C4-2B (cell line): ENCODE data around the gene WASF1.
A peak's percentile ranks its signal among the peaks of the same experiment; 100 is the strongest.

Source experiments
- H3K27ac ChIP-seq: fragments of 450-650 bp; 2 replicates; pipeline ENCODE4 v1.5.1; 2017
- ZFX ChIP-seq: fragments of 450-650 bp; IDR thresholded peaks from 2 replicates; pipeline ENCODE4 v1.6.1; 2017
- TF ChIP-seq, protein P1 (sequence below): fragments of 450-650 bp; conservative IDR thresholded peaks from 2 replicates; pipeline ENCODE4 v1.5.1; 2017; ENCODE audit warnings: mild to moderate bottlenecking

WASF1 gene

DNA sequence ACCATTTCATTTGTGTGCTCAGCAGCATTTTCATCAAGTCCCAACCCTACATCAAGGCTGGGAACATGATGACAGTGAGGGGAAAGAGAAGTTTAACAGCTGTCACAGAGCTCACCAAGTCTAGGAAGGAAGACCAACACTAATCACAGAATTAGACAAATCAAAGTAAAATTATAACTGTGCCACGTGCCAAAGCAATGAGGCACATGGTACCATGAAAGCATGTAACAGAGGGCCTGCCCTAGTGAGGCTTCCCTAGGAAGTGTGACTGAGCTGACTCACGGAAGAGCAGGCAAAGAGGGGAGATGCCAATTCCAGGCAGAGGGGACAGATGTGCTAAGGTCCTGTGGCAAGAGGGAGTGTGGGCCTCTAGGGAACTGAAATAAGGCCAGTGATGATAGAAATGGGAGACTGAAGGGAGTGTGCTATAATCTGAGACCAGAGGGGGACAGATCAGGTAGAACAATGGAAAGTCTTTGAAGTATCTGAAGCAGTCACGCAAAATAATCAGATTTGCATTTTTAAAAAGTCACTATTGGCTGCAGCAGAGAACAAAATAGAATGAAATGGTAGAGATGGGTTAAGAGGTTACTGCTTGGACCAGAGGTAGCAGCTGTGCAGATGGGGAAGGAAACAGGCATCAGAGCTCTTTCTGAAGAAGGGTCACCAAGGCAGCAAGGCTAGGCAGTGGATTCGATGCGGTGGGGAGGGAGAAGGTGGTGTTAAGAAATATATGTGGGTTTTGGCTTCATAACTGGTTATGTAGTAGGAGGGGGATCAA lies 114.5 kb downstream of the WASF1 start:
- no peak for TF ChIP-seq ZFX
- TF ChIP-seq, protein P1, sequence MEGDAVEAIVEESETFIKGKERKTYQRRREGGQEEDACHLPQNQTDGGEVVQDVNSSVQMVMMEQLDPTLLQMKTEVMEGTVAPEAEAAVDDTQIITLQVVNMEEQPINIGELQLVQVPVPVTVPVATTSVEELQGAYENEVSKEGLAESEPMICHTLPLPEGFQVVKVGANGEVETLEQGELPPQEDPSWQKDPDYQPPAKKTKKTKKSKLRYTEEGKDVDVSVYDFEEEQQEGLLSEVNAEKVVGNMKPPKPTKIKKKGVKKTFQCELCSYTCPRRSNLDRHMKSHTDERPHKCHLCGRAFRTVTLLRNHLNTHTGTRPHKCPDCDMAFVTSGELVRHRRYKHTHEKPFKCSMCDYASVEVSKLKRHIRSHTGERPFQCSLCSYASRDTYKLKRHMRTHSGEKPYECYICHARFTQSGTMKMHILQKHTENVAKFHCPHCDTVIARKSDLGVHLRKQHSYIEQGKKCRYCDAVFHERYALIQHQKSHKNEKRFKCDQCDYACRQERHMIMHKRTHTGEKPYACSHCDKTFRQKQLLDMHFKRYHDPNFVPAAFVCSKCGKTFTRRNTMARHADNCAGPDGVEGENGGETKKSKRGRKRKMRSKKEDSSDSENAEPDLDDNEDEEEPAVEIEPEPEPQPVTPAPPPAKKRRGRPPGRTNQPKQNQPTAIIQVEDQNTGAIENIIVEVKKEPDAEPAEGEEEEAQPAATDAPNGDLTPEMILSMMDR, result no peak
- no peak overlapping the region for H3K27ac ChIP-seq

DNA sequence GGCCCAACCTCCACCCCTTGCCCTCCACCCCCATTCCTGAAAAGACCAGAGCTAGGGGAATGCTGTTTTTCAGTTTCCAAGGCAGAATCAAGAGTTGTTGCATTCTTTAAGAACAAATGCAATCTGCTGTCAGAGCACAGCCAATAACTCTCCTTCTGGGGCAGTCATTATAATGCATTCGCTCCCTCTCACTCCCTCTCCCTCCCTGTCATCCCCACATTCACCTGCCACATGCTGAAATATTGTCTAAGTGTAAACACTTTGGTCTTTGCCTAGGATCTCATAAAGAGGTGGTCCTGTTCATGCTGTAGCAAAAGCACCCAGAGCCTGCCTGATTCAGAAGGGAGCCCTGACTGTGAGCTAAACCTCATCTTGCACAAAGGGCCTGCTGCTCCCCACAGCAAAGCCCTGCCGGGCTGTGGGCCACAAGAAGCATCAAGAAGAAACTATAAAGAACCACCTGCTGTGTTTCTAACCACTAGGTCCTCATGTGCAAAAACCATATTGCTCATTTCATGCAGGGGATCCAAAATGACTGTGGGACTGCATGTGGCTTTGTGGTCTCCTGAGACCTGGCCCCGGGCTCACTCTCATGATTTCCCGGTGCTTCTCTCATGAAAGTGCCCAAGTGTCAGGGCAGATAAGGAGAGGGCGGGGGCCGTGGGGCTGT lies 115.7 kb downstream of the WASF1 start:
- TF ChIP-seq, protein P1, result no peak
- no peak for TF ChIP-seq ZFX
- H3K27ac ChIP-seq, result no peak overlapping the region

DNA sequence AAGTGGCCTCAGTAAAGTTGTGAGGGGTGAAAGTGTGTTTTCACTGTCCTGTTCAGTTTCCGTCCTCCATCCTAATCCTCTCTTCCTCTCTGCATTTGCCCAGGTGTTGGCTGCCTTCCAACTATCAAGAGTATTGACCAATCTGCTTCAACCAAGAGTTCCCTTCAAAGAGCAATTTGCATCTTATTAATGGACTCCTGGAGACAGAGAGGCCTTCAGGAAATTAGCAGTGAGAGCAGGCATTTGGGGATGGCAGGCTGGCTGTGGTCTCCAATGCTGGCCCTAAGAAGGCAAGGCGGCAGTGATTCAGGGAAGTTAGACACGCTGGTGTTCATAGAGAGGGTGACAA lies 124.1 kb downstream of the WASF1 start:
- no peak for TF ChIP-seq ZFX
- TF ChIP-seq, protein P1, result no peak
- no peak overlapping the region for H3K27ac ChIP-seq

DNA sequence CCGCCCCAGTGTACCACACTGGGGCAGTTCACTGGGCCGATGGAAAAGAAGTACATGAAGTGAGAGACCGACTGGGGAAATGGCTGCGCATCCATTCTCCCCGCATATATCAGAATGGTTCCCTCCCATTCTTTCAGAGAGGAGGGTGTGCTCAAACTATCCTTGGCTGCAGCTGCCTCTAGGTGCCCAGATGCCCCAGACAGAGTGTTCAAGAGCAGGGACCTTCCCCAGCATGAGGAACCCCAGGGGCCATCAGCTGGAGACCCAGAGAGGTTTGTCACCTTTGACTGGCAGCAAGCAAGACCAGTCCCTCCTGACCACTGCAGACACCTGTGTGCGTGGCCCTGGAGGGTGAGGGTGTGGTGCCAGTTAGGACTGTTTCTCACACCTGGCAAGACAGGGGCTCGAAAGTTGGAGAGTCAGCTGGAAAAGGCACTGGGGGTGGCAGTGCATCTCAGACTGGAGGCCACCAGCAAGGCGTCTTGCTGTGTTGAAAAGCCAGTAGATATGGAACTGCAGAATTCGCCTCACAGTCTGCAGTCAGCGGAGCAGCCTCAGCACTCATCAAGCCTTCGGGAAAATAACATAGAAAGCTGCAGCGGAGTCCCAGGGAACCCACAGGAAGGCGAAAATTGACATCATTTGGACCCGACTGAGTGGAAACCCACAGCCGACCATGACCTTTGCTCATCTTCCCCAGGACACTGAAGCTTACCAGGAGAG lies 124.6 kb downstream of the WASF1 start:
- no peak overlapping the region for H3K27ac ChIP-seq
- TF ChIP-seq, protein P1, result no peak
- no peak for TF ChIP-seq ZFX

DNA sequence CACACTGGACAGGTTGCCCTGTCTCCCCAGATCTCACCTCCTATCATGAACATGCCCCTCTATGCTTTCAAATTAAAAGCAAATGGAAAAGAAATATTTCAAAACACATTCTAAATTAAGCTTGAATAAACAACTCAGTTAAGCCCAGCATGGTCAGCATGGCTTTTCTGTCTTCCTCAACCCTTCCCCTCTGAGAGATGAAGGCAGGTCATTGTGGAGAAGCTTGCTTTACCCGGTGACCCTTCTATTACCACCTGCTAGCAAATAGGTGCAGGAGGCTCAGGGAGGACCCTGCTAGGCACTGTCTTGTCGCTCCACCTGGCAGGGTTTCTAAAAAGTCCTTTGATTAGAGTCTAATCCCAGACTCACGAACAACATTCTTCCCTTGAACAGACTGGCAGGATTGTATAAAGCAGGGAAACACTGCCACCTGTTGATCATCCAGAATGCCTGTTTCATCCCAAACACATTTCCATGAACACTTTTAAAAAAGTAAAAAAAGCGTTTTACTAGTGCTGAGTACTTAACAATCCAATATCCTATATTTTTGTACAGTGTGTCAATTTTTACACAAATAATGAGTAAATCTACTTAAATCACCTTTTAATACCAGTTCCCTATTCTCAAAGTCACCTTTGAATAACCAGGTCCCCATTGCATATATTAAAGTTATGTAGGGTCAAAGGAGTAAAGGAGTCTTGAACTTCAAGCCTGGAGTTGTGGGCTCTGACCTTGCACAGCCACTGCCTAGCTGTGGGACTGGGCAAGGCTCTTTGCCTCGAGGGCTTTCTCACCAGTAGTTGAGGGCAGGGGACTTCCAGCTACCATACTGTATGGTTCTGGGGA lies 125.9 kb downstream of the WASF1 start:
- H3K27ac ChIP-seq, result no peak overlapping the region
- TF ChIP-seq, protein P1, result peak; percentile 84
- TF ChIP-seq ZFX, result no peak

DNA sequence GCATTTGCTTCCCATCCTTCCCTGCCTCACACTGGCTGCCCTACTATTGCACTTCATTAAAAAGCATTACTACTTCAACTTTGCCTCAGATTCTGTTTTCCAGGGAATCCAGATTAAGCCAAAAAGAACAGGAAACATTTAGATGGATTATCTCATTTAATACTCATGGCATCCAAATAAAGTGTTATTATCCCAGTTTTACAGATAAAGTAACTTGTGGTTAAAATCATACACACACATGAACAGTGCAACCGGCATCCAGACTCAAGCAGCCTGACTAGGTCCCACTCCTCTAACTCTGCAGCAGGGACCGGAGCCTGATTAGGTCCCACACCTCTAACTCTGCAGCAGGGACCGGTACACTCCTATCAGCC lies 129.0 kb downstream of the WASF1 start:
- H3K27ac ChIP-seq, result no peak overlapping the region
- TF ChIP-seq ZFX, result no peak
- TF ChIP-seq, protein P1, result no peak
